ENCODE measurements around the gene FKRP. TPM values are rescaled to one million over a fixed set of nuclear protein-coding genes. Genes with fewer than 3 reads are reported as not detected.

Gene FKRP
- total and polyA plus RNA-seq, 2 of the 13 experiments (the other 11 are each of a cell fraction or from before 2014, with no cell fraction given): 7.3 to 9.8 TPM

DNA sequence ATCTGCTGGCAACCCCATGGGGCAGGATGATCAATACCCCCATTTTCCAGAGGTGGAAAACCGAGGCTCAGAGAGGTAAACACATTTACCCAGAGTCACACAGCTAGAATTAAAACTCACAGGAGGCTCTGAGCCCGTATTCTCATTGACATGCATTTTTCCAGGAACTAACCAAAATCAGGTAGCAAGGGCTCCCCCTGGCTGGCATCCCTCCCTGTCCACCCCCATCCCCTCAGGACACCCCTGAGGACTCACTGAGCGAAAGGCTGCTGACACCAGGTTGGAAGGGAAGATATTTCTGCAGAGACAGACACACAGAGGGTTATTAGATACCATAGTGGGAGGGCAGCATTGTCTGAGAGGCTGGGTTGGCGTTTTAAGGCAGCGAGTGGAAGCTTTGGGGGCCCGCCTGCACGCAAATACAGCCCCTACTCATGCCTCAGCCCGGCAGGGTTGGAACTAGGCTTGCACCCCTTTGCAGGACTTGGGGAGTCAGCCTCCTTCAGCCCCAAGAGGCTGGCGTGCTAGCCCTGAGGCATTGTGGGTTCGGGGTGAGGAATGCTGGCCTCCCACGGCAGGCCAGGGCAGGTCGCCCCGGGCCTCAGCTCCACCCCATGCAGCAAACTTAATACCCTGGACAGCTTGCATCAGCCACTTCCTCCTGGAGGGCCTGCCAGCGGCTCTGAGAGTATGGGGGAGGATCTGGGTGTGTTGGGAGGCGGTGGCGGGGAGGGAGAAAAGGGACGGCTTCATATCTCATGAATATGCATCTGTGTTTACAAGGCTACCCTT, 38.6 kb downstream of the FKRP start (continued):
- TF ChIP-seq, protein P1, sequence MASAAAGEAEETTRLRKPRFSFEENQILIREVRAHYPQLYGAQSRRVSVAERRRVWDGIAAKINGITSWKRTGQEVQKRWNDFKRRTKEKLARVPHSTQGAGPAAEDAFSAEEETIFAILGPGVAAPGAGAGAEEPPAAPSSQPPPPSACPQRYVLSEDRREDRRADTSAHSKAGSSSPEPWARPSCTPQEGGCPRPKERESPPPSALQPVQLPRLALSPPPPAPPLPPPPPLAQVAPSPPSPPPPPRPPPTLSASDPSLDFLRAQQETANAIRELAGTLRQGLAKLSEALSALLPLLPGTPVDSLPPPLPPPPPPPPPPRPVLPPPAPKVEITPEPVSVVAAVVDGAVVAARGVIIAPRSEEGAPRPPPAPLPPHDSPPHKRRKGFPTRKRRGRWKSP (CRISPR knock-in tag; IDR thresholded peaks at IDR 0.05): peak; percentile 33; the same call in 1 of the 2 replicates
- TF ChIP-seq THAP11 (CRISPR knock-in tag; IDR thresholded peaks at IDR 0.05): peak; percentile 83
- TF ChIP-seq THAP8 (CRISPR knock-in tag; IDR thresholded peaks at IDR 0.05; ENCODE audit: borderline replicate concordance): no peak
- no peak for TF ChIP-seq LBX2 (CRISPR knock-in tag; IDR thresholded peaks at IDR 0.05; ENCODE audit: borderline replicate concordance)
- TF ChIP-seq ARNT (IDR thresholded peaks at IDR 0.05): no peak
- peak; percentile 61 for TF ChIP-seq POLR2AphosphoS5 (IDR thresholded peaks at IDR 0.05; ENCODE audit: low read depth, low read length)
- no peak for TF ChIP-seq U2AF2 (IDR thresholded peaks at IDR 0.05; ENCODE audit: low read depth, low read length)
- TF ChIP-seq ELF3 (CRISPR knock-in tag; IDR thresholded peaks at IDR 0.05): peak; percentile 92
- no peak for TF ChIP-seq MTA3 (CRISPR knock-in tag; IDR thresholded peaks at IDR 0.05)
- no peak for TF ChIP-seq ZNF354B (CRISPR knock-in tag; IDR thresholded peaks at IDR 0.05)
- TF ChIP-seq SCMH1 (CRISPR knock-in tag; IDR thresholded peaks at IDR 0.05; ENCODE audit: borderline replicate concordance): no peak
- TF ChIP-seq ZMYM3 (CRISPR knock-in tag; IDR thresholded peaks at IDR 0.05): no peak
- TF ChIP-seq PPARG (CRISPR knock-in tag; conservative IDR thresholded peaks at IDR 0.05): no peak
- 0 out of 2 replicates have a peak, but pooled peaks have one; percentile 50 for TF ChIP-seq ZGPAT (CRISPR knock-in tag; IDR thresholded peaks at IDR 0.05)
- no peak for TF ChIP-seq ZNF3 (CRISPR knock-in tag; IDR thresholded peaks at IDR 0.05)
- TF ChIP-seq ZNF597 (CRISPR knock-in tag; IDR thresholded peaks at IDR 0.05): no peak
- no peak for TF ChIP-seq XBP1 (CRISPR knock-in tag; IDR thresholded peaks at IDR 0.05)
- no peak for TF ChIP-seq TAF1 (CRISPR knock-in tag; IDR thresholded peaks at IDR 0.05)
- TF ChIP-seq SOX5 (CRISPR knock-in tag; IDR thresholded peaks at IDR 0.05; ENCODE audit: borderline replicate concordance): no peak
- no peak for TF ChIP-seq DDIT3 (CRISPR knock-in tag; IDR thresholded peaks at IDR 0.05)
- no peak for TF ChIP-seq KMT2B (CRISPR knock-in tag; IDR thresholded peaks at IDR 0.05)
- TF ChIP-seq, protein P2, sequence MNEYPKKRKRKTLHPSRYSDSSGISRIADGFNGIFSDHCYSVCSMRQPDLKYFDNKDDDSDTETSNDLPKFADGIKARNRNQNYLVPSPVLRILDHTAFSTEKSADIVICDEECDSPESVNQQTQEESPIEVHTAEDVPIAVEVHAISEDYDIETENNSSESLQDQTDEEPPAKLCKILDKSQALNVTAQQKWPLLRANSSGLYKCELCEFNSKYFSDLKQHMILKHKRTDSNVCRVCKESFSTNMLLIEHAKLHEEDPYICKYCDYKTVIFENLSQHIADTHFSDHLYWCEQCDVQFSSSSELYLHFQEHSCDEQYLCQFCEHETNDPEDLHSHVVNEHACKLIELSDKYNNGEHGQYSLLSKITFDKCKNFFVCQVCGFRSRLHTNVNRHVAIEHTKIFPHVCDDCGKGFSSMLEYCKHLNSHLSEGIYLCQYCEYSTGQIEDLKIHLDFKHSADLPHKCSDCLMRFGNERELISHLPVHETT (CRISPR knock-in tag; conservative IDR thresholded peaks at IDR 0.05): no peak
- TF ChIP-seq MAX (IDR thresholded peaks at IDR 0.05): no peak
- TF ChIP-seq REPIN1 (CRISPR knock-in tag; IDR thresholded peaks at IDR 0.05; ENCODE audit: borderline replicate concordance, low read depth): peak; percentile 46; the same call in 1 of the 2 replicates
- TF ChIP-seq ZFAT (CRISPR knock-in tag; conservative IDR thresholded peaks at IDR 0.05): no peak
